Karpas-422 (cell line): Measurements from ENCODE around the gene KRT83. TPM values are rescaled to one million over a fixed set of nuclear protein-coding genes. Genes with fewer than 3 reads are reported as not detected.
"Not testable (repeated sequence)": the region's sequence is repeated elsewhere in the genome, so short reads cannot be mapped to it uniquely, and the experiment has no call there.

Experiments
- DNase-seq: peaks from one replicate; pipeline ENCODE4 v3.0.0-alpha.2; 2015
- H2AFZ ChIP-seq: fragments of 200-600 bp; sonication (generic); 2 replicates; pipeline ENCODE4 v1.6.1; 2014; ENCODE audit warnings: antibody characterized with exemption, low read length, mixed read lengths
- H3K27ac ChIP-seq: fragments of 200-600 bp; sonication (generic); 2 replicates; pipeline ENCODE4 v1.5.1; 2014; ENCODE audit warnings: mild to moderate bottlenecking, low read length, moderate library complexity
- H3K27me3 ChIP-seq: fragments of 200-600 bp; sonication (generic); 2 replicates; pipeline ENCODE4 v1.6.1; 2014; ENCODE audit warnings: low read length, mixed read lengths
- H3K36me3 ChIP-seq: fragments of 200-600 bp; sonication (generic); 2 replicates; pipeline ENCODE4 v1.6.1; 2014; ENCODE audit warnings: low read length, mixed read lengths; ENCODE audit not compliant: insufficient read depth
- H3K4me1 ChIP-seq: fragments of 200-600 bp; sonication (generic); 2 replicates; pipeline ENCODE4 v1.6.1; 2014; ENCODE audit warnings: mild to moderate bottlenecking, low read length, mixed read lengths
- H3K4me2 ChIP-seq: fragments of 200-600 bp; sonication (generic); 2 replicates; pipeline ENCODE4 v1.6.1; 2014; ENCODE audit warnings: low read length, low read depth, mild to moderate bottlenecking; ENCODE audit not compliant: poor library complexity, severe bottlenecking
- H3K4me3 ChIP-seq: fragments of 200-600 bp; sonication (generic); 2 replicates; pipeline ENCODE4 v1.5.1; 2014; ENCODE audit warnings: mild to moderate bottlenecking, antibody characterized with exemption, low read length, mixed read lengths
- H3K79me2 ChIP-seq: fragments of 200-600 bp; sonication (generic); 2 replicates; pipeline ENCODE4 v1.6.1; 2014; ENCODE audit warnings: mild to moderate bottlenecking, low read length, mixed read lengths
- H3K9ac ChIP-seq: fragments of 200-600 bp; sonication (generic); 2 replicates; pipeline ENCODE4 v1.6.0; 2014; ENCODE audit warnings: low read length
- H3K9me2 ChIP-seq: fragments of 200-600 bp; sonication (generic), shearing (Covaris generic); replicated peaks from 2 replicates; pipeline ENCODE4 v1.6.0; 2014; ENCODE audit warnings: mild to moderate bottlenecking, low read length, moderate library complexity; ENCODE audit not compliant: insufficient read depth
- H3K9me3 ChIP-seq: fragments of 300-700, 200-600 bp; sonication (generic); 2 replicates; pipeline ENCODE4 v1.6.1; 2014; ENCODE audit warnings: low read length, mixed read lengths
- H4K20me1 ChIP-seq: fragments of 200-600 bp; sonication (generic); 2 replicates; pipeline ENCODE4 v1.6.1; 2014; ENCODE audit warnings: mild to moderate bottlenecking, antibody characterized with exemption, low read length, low read depth; ENCODE audit not compliant: insufficient read depth
- total RNA-seq: library from RNA; depleted of rRNA; stranded (reverse); fragments of >200 nt; shearing (Covaris generic); gene quantifications from 2 replicates; pipeline ENCODE4 v1.2.3, GENCODE V29; 2014; ENCODE audit warnings: low replicate concordance

The KRT83 gene
- total RNA-seq, 1 experiment from 2014 or later: not detected

- Histone ChIP-seq H3K79me2 (no peaks in the 10 kb centered on the region), H3K4me1 (no peaks in the 10 kb centered on the region), H3K9me3 (no peaks in the 10 kb centered on the region), H4K20me1 (no peaks in the 10 kb centered on the region), H3K9ac (no peak overlapping the region), H3K4me3 (no peak overlapping the region), H3K4me2 (no peak overlapping the region), H3K9me2 (no peaks in the 10 kb centered on the region), H3K27ac (no peak overlapping the region), H2AFZ (no peak overlapping the region), H3K27me3 (peaks cover 2% of the 10 kb centered on the region; the same call in 1 of the 2 replicates), H3K36me3 (no peaks in the 10 kb centered on the region)
- DNase-seq: no peak
These were observed 14.5 kb downstream of the KRT83 start for GRCh38 chr12:52306731-52307130.

- no peak overlapping the region for H3K4me3 ChIP-seq
- H2AFZ ChIP-seq: no peak overlapping the region
- H3K9ac ChIP-seq: no peak overlapping the region
- no peak overlapping the region for H3K27ac ChIP-seq
- H3K36me3 ChIP-seq: no peaks in the 10 kb centered on the region
- DNase-seq: no peak
- H3K4me2 ChIP-seq: no peak overlapping the region
- H3K27me3 ChIP-seq: no peaks in the 10 kb centered on the region
- H3K9me3 ChIP-seq: no peaks in the 10 kb centered on the region
- no peaks in the 10 kb centered on the region for H4K20me1 ChIP-seq
- no peaks in the 10 kb centered on the region for H3K9me2 ChIP-seq
- no peaks in the 10 kb centered on the region for H3K4me1 ChIP-seq
- no peaks in the 10 kb centered on the region for H3K79me2 ChIP-seq
These were observed 15.1 kb downstream of the KRT83 start for GRCh38 chr12:52305921-52306705.

- H3K36me3 ChIP-seq, H3K79me2 ChIP-seq, H3K4me2 ChIP-seq, H4K20me1 ChIP-seq, H3K9me3 ChIP-seq, H3K4me3 ChIP-seq, H3K9me2 ChIP-seq, H3K4me1 ChIP-seq, H3K27me3 ChIP-seq, H3K9ac ChIP-seq, H2AFZ ChIP-seq, DNase-seq, H3K27ac ChIP-seq: not testable (repeated sequence)
These were observed 16.2 kb downstream of the KRT83 start for GRCh38 chr12:52304941-52305411.

- not testable (repeated sequence) for H3K79me2 ChIP-seq, H3K9me3 ChIP-seq, H3K9me2 ChIP-seq, H3K4me1 ChIP-seq, DNase-seq, H3K4me2 ChIP-seq, H3K27ac ChIP-seq, H3K9ac ChIP-seq, H2AFZ ChIP-seq, H3K36me3 ChIP-seq, H3K4me3 ChIP-seq, H4K20me1 ChIP-seq, H3K27me3 ChIP-seq
These were observed 18.8 kb downstream of the KRT83 start for GRCh38 chr12:52302242-52302914.

GRCh38 chr12:52301721-52302120 is 19.5 kb downstream of the KRT83 start:
- H3K27ac ChIP-seq, H3K4me1 ChIP-seq, H3K9me2 ChIP-seq, H3K4me2 ChIP-seq, DNase-seq, H3K9ac ChIP-seq, H3K36me3 ChIP-seq, H3K9me3 ChIP-seq, H4K20me1 ChIP-seq, H3K4me3 ChIP-seq, H3K79me2 ChIP-seq, H3K27me3 ChIP-seq, H2AFZ ChIP-seq: not testable (repeated sequence)

DNA sequence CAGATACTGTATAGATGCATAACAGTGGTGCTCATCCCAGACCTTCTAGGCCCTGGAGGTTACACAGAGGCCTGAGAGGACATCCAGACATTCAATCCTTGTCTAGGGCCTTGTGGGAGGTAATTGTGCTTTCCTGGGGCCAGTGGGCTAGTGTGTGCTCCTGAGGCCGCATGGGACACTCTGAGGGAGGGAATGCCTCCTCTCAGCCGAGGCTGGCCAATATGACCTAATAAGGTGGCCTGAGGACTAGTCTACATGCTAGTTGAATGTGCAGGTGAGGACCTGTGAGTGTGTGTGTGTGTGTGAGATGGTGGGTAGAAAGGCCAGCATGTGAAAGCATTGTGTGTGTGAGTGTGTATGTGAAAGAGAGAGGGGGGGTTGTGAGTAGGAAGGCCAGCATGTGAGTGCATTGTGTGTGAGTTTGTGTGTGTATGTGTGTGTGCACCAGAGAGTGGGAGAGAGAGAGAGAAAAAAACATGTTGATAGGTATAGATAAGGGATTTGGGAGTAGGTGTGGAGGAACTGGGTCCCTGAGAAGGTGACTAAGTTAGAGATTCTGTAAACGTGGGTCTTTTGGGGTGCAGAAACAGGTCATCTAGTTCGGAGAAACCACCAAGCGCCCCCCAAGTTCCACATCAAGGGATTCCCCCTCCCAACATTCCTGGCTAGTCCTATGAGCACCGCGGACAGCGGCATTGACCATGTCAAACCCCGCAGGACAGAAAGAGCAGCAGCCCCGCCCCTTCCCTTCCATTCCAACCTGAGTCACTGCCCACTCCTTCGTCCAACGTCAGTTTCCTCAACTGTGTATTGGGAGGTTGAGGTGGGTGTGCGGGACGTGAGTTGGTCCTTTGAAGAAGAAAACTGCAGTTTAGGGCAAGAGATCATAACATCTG is 20.2 kb downstream of the KRT83 start:
- no peaks in the 10 kb centered on the region for H3K79me2 ChIP-seq
- H4K20me1 ChIP-seq: no peaks in the 10 kb centered on the region
- no peaks in the 10 kb centered on the region for H3K9me2 ChIP-seq
- no peak overlapping the region for H3K4me2 ChIP-seq
- H3K9ac ChIP-seq: no peak overlapping the region
- no peaks in the 10 kb centered on the region for H3K9me3 ChIP-seq
- H3K36me3 ChIP-seq: no peaks in the 10 kb centered on the region
- no peak overlapping the region for H3K4me3 ChIP-seq
- no peak overlapping the region for H2AFZ ChIP-seq
- no peaks in the 10 kb centered on the region for H3K27me3 ChIP-seq
- DNase-seq: no peak
- H3K4me1 ChIP-seq: no peaks in the 10 kb centered on the region
- no peak overlapping the region for H3K27ac ChIP-seq

DNA sequence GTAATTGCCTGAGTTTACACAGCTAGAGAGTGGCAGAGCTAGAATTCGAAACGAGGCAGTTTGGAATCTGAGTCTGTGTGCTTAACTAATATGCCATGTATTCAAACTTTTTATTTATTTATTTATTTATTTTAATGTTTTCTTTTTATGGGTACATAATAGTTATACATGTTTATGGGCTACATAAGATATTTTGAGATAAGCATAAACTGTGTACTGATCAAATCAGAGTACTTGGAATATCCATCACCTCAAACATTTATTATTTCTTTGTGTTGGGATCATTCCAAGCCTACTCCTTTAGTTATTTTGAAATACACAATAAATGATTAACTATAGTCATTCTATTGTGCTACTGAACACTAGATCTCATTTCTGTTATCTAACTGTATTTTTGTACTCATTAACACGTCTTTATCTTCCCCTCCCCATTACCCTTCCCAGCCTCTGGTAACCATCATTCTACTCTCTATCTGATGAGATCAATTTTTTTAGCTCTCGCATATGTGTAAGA is 22.5 kb downstream of the KRT83 start:
- no peak overlapping the region for H3K4me3 ChIP-seq
- no peaks in the 10 kb centered on the region for H3K9me2 ChIP-seq
- H3K27me3 ChIP-seq: no peaks in the 10 kb centered on the region
- H2AFZ ChIP-seq: no peak overlapping the region
- no peak overlapping the region for H3K4me2 ChIP-seq
- DNase-seq: no peak
- H3K9me3 ChIP-seq: no peaks in the 10 kb centered on the region
- H3K27ac ChIP-seq: no peak overlapping the region
- H3K4me1 ChIP-seq: no peaks in the 10 kb centered on the region
- H3K79me2 ChIP-seq: no peaks in the 10 kb centered on the region
- no peaks in the 10 kb centered on the region for H4K20me1 ChIP-seq
- no peak overlapping the region for H3K9ac ChIP-seq
- no peaks in the 10 kb centered on the region for H3K36me3 ChIP-seq
